Activated CD8-positive, alpha-beta T cell treated with anti-CD3 and anti-CD28 coated beads, Interleukin-2, amount 10 ng/mL, durations not matched to agents 7 days and 5 days (primary cell): Measurements from ENCODE around the gene CD300H. TPM values are rescaled to one million over a fixed set of nuclear protein-coding genes. Genes with fewer than 3 reads are reported as not detected.

Experiments used
- ATAC-seq: fragments of 150-1000 bp; cut with Tn5 transposase; one replicate; pipeline ENCODE4 v1.10.0; 2021; ENCODE audit warnings: moderate library complexity
- CTCF ChIA-PET: fragments of 350-600 bp; sonication (Branson Sonifier 250); formaldehyde crosslinking; loops from one replicate; lab custom pipeline; 2021; ENCODE audit warnings: antibody characterized with exemption; lab: Charles Lee
- POLR2A ChIA-PET: fragments of 350-600 bp; sonication (Branson Sonifier 250); formaldehyde crosslinking; loops from one replicate; lab custom pipeline; 2021; ENCODE audit warnings: antibody characterized with exemption; lab: Charles Lee
- DNase-seq: peaks from one replicate; pipeline ENCODE4 v3.0.0-alpha.2; 2020
- H3K27ac Mint-ChIP-seq: one replicate; pipeline ENCODE4 v1.8.0; 2021; ENCODE audit warnings: mild to moderate bottlenecking, mixed read lengths
- H3K27me3 Mint-ChIP-seq: one replicate; pipeline ENCODE4 v1.8.0; 2021; ENCODE audit warnings: low read depth, mixed read lengths
- H3K36me3 Mint-ChIP-seq: one replicate; pipeline ENCODE4 v1.8.0; 2021; ENCODE audit warnings: low read depth, mixed read lengths
- H3K4me1 Mint-ChIP-seq: one replicate; pipeline ENCODE4 v1.8.0; 2021; ENCODE audit warnings: low read depth, mixed read lengths
- H3K4me3 Mint-ChIP-seq: one replicate; pipeline ENCODE4 v1.8.0; 2021; ENCODE audit warnings: mild to moderate bottlenecking, mixed read lengths
- H3K9me3 Mint-ChIP-seq: one replicate; pipeline ENCODE4 v1.8.0; 2022; ENCODE audit warnings: mixed read lengths; ENCODE audit not compliant: insufficient read depth
- total RNA-seq, 2 experiments: library from RNA; stranded (reverse); gene quantifications; one replicate each; pipeline ENCODE4 v1.2.3, GENCODE V29; 2021

The CD300H gene
- total RNA-seq, 2 experiments from 2014 or later, result not detected

DNA sequence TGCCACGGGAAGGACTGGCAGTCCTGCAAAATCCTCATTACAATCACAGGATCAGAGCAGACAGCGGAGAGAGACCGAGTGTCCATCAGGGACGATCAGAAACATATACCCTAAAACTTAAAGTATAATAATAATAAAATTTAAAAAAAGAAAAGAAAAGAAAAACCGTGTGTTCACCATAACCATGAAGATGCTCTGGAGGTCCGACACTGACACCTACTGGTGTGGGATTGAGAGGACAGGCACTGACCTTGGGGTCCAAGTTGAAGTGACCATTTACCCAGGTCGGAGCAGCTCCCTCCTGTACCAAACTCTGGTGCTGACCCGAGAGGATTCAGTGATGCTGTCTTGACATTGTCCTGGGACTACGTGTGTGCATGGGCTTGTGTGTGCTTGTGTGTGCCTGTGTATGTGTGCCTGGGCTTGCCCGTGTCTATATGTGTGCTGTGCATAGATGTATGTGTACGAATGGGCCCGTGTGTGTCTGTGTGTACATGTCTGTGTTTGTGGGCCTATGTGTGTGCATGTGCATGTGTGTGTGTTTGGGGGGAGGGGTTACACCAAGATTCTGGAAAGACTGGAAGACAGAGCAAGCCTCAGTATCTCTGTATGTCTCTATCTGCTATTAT is 34.7 kb upstream of the CD300H start:
- Mint-ChIP-seq H3K27ac (peak overlapping the region; percentile 10), H3K4me3 (no peak overlapping the region), H3K4me1 (peaks cover 29% of the 10 kb centered on the region), H3K27me3 (peaks cover 34% of the 10 kb centered on the region), H3K36me3 (no peaks in the 10 kb centered on the region), H3K9me3 (no peaks in the 10 kb centered on the region)
- POLR2A ChIA-PET, result no interaction called here
- CTCF ChIA-PET, result interaction anchor here (1.2 to 2.7 kb wide), 5 partner anchors 9 to 233 kb away, joined by 3 to 10 read pairs (median 8); partner anchors contain the start of gene CD300LD
- DNase-seq, result peak; percentile 56
- peak; percentile 51 for ATAC-seq

GRCh38 chr17:74599448-74599939 is 32.2 kb upstream of the CD300H start:
- Mint-ChIP-seq H3K4me1 (peaks cover 29% of the 10 kb centered on the region), H3K9me3 (no peaks in the 10 kb centered on the region), H3K4me3 (no peak overlapping the region), H3K36me3 (no peaks in the 10 kb centered on the region), H3K27ac (no peak overlapping the region), H3K27me3 (peaks cover 45% of the 10 kb centered on the region)
- ChIA-PET POLR2A (no interaction called here), CTCF (no interaction called here)
- no peak for DNase-seq
- no peak for ATAC-seq

- ChIA-PET CTCF (no interaction called here), POLR2A (no interaction called here)
- peaks cover 45% of the 10 kb centered on the region for H3K27me3 Mint-ChIP-seq
- no peak overlapping the region for H3K4me3 Mint-ChIP-seq
- H3K36me3 Mint-ChIP-seq, result no peaks in the 10 kb centered on the region
- no peak overlapping the region for H3K27ac Mint-ChIP-seq
- DNase-seq (no peak), ATAC-seq (no peak)
- peaks cover 27% of the 10 kb centered on the region for H3K4me1 Mint-ChIP-seq
- no peaks in the 10 kb centered on the region for H3K9me3 Mint-ChIP-seq
These were observed 31.7 kb upstream of the CD300H start for GRCh38 chr17:74599023-74599399.

DNA sequence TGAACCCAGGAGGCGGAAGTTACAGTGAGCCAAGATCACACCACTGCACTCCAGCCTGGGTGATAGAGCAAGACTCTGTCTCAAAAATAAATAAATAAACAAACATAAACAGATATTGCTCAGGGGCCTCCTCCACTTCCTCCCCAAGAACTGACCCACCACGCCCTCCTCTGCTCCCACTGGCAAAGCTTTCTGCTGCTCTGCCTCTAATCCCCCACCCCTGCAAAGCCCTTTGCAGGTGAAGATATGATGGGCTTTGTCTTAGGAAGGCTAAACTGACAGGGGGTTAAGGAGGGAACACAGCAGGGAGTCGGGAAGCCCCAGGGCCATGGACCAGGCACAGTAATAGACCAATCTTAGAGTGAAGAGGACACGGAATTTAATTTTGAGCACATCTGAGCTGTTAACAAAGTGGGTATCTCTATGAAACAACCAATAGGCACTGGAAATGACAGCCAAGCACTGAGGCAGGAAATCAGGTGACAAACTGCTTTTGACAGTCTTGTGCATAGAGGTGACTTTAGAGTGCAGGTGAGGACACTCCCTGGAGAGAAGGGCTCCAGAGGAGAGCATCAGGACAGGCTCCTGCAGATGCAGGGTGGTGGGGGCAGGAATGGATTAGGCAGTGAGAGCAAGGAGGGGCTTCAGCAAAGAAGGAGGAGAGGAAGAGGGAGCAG is 31.2 kb upstream of the CD300H start:
- H3K4me3 Mint-ChIP-seq, result no peak overlapping the region
- ChIA-PET POLR2A (no interaction called here), CTCF (no interaction called here)
- peaks cover 22% of the 10 kb centered on the region for H3K4me1 Mint-ChIP-seq
- peaks cover 46% of the 10 kb centered on the region for H3K27me3 Mint-ChIP-seq
- ATAC-seq, result no peak
- no peaks in the 10 kb centered on the region for H3K9me3 Mint-ChIP-seq
- H3K27ac Mint-ChIP-seq, result no peak overlapping the region
- no peaks in the 10 kb centered on the region for H3K36me3 Mint-ChIP-seq
- DNase-seq, result no peak

GRCh38 chr17:74597069-74597790 is 29.9 kb upstream of the CD300H start:
- Mint-ChIP-seq H3K36me3 (no peaks in the 10 kb centered on the region), H3K27me3 (peaks cover 46% of the 10 kb centered on the region), H3K4me1 (peaks cover 19% of the 10 kb centered on the region), H3K4me3 (no peak overlapping the region), H3K27ac (no peak overlapping the region), H3K9me3 (no peaks in the 10 kb centered on the region)
- DNase-seq (no peak), ATAC-seq (no peak)
- ChIA-PET CTCF (interaction anchor here (0.8 kb wide), 1 partner anchor 31 kb away, joined by 3 read pairs; no protein-coding TSS in a partner anchor), POLR2A (interaction anchor here (0.7 kb wide), 1 partner anchor 197 kb away, joined by 3 read pairs; no protein-coding TSS in a partner anchor)

DNA sequence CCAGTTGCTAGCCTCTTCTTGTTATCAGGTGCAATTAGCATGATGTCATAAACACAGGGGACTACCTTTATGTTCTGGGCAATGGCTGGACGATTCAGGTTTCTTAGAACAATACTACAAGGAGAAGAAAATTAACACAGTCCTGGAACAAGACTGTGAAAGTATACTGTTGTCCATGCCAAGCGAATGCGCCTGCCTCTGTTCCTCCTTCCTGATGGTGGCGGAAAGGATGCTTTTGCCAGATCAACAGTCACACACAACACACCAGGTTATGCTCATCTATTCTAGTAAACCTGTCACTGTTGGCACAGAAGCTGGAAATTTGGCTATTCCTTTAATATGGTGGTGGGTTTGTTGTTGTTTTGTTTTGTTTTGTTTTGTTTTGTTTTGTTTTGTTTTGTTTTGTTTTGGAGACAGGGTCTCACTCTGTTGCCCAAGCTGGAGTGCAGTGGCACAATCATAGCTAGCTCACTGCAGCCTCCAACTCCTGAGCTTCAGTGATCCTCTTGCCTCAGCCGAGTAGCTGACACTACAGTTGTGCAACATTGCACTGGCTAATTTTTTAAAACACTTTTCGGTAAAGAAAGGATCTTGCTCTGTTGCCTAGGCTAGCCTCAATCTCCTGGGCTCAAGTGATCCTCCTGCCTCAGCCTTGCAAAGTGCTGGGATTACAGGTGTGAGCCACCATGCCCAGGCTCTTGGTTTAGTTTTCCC is 27.9 kb upstream of the CD300H start:
- POLR2A ChIA-PET, result no interaction called here
- no peak overlapping the region for H3K27ac Mint-ChIP-seq
- peaks cover 25% of the 10 kb centered on the region for H3K4me1 Mint-ChIP-seq
- CTCF ChIA-PET, result interaction anchor here (0.6 kb wide), 1 partner anchor 46 kb away, joined by 3 read pairs; no protein-coding TSS in a partner anchor
- H3K4me3 Mint-ChIP-seq, result no peak overlapping the region
- DNase-seq (no peak), ATAC-seq (no peak)
- H3K9me3 Mint-ChIP-seq, result peaks cover 7% of the 10 kb centered on the region
- no peaks in the 10 kb centered on the region for H3K36me3 Mint-ChIP-seq
- H3K27me3 Mint-ChIP-seq, result peaks cover 39% of the 10 kb centered on the region

DNA sequence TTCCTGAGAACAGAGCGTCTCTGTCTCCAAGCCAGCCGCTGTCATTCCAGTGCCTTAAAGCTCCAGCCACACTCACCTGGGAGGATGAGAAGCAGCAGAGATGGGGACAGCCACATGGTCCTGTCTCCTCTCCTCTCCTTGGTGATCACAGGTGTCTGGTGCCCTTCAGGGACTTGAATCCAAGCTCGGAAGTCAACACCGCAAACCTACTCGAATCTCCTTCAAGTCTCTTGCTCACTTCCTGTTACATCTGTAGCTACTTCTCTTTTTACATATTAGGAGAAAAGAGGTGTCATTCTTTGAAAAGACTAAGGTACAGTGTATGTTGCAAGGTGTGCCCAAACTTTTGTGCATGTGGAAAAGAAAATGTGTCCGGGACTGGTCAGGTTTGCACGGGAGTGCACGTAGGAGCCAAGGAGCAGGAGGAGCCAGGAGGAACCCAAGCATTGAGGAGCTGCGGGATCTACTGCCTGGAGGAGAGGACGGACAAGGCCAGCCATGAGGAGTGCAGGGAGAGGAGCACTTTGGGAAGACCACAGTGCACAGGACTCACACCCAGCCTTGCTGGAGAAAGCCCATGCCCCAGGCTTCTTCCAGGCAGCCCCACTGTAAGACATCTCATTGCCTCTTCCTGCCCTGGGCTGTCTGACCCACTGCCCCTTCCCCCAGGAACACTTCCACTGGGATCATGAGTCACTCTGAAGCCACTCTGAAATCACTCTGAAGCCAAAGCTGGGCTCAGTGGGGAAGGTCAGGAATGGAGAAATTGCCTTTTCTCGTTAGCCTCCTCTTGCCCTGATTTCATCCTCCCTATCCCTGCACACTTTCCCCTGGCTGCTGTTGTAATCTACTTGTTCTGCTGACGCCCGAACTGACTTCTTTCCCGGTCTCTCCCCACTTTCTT is 25.0 kb upstream of the CD300H start, which contains the start of gene CD300LD:
TSS of gene CD300LD (minus strand) at position 197 of the 904 bp plus-strand sequence. CDS start at position 116, 81 bp downstream.
- no peak for DNase-seq
- ChIA-PET CTCF (interaction anchor here (0.7 to 2.0 kb wide), 5 partner anchors 10 to 224 kb away, joined by 3 to 9 read pairs (median 4); partner anchors contain the start of genes CD300H and GPR142), POLR2A (no interaction called here)
- Mint-ChIP-seq H3K4me3 (no peak within 1 kb of the TSS), H3K36me3 (no peaks in the 10 kb centered on the region), H3K27ac (no peak within 1 kb of the TSS), H3K9me3 (peaks cover 7% of the 10 kb centered on the region), H3K4me1 (peaks cover 18% of the 10 kb centered on the region), H3K27me3 (peaks cover 43% of the 10 kb centered on the region)
- ATAC-seq, result peak; percentile 49

DNA sequence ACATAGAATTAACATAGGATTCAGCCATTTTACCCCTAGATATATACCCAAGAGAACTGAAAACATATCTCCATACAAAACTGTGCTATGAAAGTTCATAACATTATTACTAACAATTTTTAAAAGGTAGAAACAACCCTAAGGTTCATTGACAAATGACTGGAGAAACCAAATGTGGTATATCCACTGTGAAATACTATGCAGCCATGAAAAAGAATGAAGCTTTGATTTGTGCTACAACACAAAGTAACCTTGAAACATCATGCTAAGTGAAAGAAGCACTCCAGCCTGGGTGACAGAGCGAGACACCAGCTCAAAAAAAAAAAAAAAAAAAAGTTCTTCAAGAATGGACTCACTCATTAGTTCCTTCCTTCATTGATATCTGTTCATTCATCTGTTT is 24.2 kb upstream of the CD300H start:
- no peak overlapping the region for H3K4me3 Mint-ChIP-seq
- DNase-seq, result no peak
- no peaks in the 10 kb centered on the region for H3K36me3 Mint-ChIP-seq
- H3K27ac Mint-ChIP-seq, result no peak overlapping the region
- CTCF ChIA-PET, result interaction anchor here (0.7 to 2.0 kb wide), 4 partner anchors 11 to 223 kb away, joined by 3 to 9 read pairs (median 4); partner anchors contain the start of gene GPR142
- peaks cover 42% of the 10 kb centered on the region for H3K27me3 Mint-ChIP-seq
- no peak for ATAC-seq
- H3K9me3 Mint-ChIP-seq, result peaks cover 7% of the 10 kb centered on the region
- POLR2A ChIA-PET, result no interaction called here
- peaks cover 18% of the 10 kb centered on the region for H3K4me1 Mint-ChIP-seq

GRCh38 chr17:74585711-74586110 is 18.4 kb upstream of the CD300H start:
- DNase-seq (no peak), ATAC-seq (no peak)
- H3K27ac Mint-ChIP-seq, result no peak overlapping the region
- ChIA-PET POLR2A (no interaction called here), CTCF (no interaction called here)
- H3K27me3 Mint-ChIP-seq, result peaks cover 24% of the 10 kb centered on the region
- H3K9me3 Mint-ChIP-seq, result no peaks in the 10 kb centered on the region
- H3K36me3 Mint-ChIP-seq, result no peaks in the 10 kb centered on the region
- H3K4me3 Mint-ChIP-seq, result no peak overlapping the region
- H3K4me1 Mint-ChIP-seq, result peaks cover 3% of the 10 kb centered on the region

- no peak for DNase-seq
- Mint-ChIP-seq H3K27me3 (peaks cover 17% of the 10 kb centered on the region), H3K4me1 (peaks cover 15% of the 10 kb centered on the region), H3K9me3 (no peaks in the 10 kb centered on the region), H3K27ac (no peak overlapping the region), H3K4me3 (no peak overlapping the region), H3K36me3 (no peaks in the 10 kb centered on the region)
- ATAC-seq, result no peak
- ChIA-PET POLR2A (no interaction called here), CTCF (interaction anchor here (0.7 kb wide), 1 partner anchor 40 kb away, joined by 3 read pairs; no protein-coding TSS in a partner anchor)
These were observed 17.2 kb upstream of the CD300H start for GRCh38 chr17:74584292-74585060.
